Fibroblast of upper back skin (primary cell): Measurements from ENCODE around the gene HIF3A.
"Not testable (repeated sequence)": the region's sequence is repeated elsewhere in the genome, so short reads cannot be mapped to it uniquely, and the experiment has no call there.

Experiments used
- DNase-seq: peaks from one replicate; pipeline ENCODE4 v3.0.0-alpha.2; 2013

The HIF3A gene

DNA sequence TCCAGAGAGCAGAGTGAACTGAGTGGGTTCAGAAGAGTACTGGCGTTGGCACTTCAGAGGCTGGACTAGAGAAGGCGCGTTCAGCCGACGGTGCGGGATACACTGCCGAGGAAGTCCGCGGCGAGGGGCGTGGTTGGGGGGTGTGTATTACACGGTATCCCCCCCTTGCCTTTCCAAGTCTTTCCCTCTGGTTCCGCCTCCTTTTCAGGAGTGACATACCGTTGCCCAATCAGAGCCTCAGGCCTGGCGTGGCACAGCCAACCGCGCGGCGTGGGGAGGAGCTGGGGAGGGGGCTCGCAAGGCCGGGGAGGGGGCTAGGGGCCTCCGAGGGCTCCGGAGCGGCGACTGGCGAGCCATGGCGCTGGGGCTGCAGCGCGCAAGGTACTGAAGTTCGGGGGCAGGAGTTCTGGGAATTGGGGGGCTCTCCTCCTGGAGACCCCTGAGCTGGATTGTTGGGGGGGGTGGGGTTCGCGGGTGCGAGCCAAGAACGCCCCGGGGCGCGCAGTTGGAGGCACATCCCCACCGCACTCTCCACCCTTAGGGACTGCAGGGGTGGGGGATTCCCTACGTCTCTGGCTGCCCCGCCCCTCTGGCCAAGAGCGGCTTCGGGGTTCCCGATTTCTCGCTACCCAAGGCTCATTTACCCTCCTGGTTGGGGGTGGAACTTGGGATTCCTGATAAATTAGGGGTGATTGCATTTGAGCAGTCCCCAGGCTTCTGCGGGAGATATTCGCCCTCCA, at the start of gene HIF3A:
TSS of gene HIF3A (plus strand) at position 321 of the 740 bp plus-strand sequence. CDS start at position 356, 35 bp downstream.
- peak; percentile 47 for DNase-seq

DNA sequence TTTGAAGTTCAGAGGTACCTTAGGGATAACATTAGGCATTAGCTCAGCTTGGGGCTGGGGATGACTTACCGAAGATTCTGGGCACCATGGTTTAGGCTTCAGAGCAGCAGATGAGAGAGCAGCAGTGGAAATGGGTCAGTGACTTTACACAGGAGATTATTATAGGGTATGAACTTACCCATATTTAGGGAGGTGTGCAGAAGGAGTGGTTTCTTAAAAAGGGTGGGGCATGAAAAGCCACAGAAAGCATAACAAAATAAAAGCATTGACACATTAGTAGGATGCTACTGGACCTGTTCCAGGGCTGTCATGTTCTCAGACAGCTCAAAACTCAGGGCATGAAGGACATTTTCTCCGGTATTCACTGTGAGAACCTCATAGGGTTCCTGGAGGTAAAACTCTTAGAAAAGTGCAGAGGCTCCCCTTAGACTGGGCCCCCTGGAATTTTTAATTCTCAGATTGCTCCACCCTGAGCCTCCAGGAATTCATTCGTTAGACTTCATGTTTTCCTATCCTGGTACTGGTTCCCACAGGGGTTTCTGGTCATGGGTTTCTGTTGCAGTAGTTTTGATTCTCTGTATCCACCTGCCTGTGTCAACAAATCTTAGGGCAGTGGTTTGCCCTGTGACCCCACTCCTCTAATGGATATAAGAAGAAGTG, 46.6 kb upstream of the HIF3A start:
- DNase-seq: no peak

DNA sequence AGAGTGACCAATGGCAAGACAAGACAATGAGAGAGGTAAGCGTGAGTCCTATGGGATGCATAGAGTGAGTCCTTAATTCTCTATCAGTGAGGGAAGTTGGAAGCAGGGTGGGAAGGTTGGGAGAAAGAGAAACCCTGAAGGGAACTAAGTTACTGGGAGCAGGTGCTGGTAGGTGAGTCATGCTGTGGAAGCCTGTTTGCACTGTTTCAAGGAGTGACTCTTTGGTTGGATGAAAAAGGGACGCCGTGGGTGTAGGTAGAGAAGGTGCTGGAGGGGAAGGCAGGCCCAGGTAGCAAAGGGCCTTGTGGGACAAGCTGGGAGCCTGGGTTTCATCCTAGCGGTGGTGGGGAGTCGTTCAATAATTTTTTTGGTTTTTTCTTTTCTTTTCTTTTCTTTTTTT, 45.4 kb upstream of the HIF3A start:
- no peak for DNase-seq

DNA sequence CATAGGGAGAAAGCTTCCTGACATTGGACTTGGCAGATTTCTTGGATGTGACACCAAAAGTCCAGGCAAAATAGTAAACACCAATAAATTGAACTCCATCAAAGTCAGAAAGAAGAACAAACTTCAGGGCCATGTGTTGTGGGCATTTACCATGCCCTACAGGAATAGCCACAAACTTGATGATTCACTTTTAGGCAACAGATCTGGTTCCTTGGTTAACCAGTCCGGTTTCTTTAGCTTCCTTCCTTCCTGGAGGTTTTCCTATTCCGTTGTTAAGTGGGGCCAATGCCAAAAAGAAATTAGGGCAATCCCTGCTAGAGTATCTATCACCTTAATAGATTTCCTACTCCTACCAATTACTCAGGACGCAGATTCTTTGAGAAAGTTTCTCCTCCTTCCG, 42.1 kb upstream of the HIF3A start:
- no peak for DNase-seq

DNA sequence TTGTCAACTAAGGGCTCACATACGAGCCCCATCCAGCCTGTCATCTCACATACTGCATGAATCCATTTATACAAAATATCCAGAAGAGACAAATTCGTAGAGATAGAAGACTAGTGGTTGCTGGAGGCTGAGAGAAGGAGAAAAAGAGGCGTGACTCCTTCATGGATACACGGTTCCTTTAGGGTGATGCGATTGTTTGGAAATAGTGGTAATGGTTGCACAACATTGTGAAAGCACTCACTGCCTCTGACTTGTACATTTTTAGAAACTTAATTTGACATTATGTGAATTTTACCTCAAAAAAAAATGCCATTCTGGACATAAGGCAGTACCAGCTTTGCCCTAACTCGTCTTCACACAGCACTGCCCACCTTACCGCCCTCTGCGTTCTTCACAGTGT, 40.0 kb upstream of the HIF3A start:
- DNase-seq: peak; percentile 18

DNA sequence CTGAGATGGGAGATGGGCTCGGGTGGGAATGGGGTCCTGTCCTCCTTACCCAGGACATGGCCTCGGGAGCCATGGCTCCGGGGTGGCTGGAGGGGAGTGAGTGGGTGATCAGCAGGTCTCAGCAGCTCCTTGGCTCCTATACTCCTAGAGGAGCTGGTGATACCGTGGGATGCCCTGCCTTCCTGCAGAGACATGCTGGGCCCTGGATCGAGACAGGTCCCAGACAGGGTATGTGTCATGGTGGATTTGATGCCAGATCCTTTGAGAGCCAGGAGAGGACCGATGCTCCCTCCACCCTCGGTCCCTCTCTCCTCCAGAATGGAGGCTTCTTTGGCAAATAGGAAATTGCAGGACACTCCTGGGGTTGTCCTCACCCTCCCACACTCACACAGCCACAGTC, 35.3 kb upstream of the HIF3A start:
- not testable (repeated sequence) for DNase-seq

DNA sequence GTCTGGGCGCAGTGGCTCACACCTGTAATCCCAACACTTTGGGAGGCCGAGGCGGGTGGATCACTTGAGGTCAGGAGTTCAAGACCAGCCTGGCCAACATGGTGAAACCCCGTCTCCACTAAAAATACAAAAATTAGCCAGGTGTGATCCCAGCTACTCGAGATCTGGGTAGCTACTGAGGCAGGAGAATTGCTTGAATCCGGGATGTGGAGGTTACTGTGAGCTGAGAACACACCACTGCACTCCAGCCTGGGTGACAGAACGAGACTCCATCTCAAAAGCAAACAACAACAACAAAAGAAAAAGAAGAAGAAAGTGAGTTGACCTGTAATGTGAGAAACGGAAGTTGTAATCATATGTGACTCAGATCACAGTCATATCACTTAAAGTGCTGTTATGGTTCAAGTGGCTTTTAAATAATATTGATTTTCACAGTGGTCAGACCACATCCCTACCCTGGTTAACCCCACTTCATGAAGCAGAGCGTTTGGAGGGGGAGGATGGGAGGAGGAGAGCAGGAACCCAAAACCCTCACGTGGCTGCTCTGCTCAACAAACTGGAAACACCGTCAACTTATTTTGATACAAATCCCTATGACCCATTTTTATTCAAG, 34.1 kb upstream of the HIF3A start:
- DNase-seq: peak; percentile 63

DNA sequence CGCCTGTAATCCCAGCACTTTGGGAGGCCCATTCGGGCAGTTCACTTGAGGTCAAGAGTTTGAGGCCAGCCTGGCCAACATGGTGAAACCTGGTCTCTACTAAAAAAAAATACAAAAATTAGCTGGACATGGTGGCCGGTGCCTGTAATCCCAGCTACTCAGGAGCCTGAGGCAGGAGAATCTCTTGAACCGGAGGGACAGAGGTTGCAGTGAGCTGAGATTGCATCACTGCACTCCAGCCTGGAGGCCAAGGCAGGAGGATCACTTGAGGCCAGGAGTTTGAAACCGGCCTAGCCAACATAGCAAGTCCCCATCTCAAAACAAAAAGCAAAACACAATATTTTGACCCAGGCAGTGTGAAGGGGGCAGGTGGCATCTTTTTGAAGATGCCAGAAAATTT, 32.0 kb upstream of the HIF3A start:
- DNase-seq: not testable (repeated sequence)

DNA sequence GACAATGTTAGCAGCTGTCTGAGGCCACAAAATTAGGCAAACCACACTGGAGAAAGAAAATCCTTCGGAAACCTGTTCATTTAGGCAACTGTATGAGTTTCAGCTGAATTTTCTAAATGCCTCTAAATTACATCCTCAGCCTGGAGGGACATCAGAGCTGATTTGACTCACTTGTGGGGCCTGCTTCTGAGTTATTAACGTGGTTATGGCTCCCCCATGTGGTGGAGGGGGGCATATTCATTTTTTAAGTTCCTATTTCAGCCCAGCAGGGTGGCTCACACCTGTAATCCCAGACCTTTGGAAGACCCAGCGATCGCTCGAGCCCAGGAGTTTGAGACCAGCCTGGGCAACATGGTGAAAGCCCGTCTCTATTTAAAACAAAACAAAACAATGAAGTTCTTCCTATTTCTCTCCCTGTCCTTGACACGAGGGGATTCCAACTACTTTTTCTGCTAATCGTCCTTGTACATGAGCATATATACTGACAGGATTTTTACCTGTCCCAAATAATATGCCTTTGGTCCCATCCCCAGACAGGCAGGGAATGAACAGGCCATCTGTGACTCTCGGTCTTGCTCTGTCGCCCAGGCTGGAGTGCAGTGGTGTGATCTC, 31.5 kb upstream of the HIF3A start:
- DNase-seq: peak; percentile 87

DNA sequence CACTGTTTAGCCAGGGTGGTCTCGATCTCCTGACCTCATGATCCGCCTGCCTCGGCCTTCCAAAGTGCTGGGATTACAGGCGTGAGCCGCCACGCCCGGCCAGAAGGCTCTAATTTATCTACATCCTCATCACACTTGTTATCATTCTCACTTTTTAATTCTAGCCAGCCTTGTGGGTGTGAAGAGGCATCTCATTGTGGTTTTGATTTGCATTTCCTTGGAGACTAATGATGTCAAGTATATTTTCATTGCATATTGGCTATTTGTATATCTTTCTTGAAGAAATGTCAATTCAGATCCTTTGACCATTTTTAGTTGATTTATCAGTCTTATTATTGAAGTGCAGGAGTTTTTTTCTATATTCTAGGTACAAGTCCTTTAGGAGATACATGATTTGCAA, 27.7 kb upstream of the HIF3A start:
- DNase-seq: no peak

DNA sequence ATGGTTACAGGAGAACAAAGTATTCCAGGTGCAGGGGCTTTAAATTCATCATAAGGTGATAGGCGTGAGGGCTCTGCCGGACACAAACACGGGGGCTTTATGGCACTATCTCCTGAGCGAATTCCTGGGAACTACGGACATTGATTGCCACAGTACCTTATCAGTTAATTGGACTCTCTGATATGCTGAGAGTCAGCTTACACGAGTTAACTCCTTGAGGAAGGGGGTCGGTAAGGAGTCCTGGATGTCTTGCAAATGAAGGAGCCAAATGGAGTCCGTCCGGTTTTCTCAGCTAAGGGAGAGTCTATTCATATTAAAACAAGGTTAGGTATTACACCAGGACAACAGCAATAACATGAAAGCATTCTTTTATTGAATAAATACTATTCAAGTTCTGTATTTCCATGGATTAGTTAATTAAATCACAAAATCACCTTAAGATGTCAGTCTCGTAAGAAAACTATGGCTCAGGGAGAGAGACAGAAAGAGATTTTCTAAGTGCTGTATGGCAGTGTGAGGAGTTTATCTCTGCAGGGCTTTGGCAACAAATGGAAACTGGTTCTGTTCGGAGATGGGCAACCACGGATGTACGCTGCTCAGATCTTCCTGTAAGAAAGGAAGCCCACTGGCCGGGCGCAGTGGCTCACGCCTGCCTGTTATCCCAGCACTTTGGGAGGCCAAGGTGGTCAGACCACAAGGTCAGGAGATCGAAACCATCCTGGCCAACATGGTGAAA, 26.2 kb upstream of the HIF3A start:
- no peak for DNase-seq

DNA sequence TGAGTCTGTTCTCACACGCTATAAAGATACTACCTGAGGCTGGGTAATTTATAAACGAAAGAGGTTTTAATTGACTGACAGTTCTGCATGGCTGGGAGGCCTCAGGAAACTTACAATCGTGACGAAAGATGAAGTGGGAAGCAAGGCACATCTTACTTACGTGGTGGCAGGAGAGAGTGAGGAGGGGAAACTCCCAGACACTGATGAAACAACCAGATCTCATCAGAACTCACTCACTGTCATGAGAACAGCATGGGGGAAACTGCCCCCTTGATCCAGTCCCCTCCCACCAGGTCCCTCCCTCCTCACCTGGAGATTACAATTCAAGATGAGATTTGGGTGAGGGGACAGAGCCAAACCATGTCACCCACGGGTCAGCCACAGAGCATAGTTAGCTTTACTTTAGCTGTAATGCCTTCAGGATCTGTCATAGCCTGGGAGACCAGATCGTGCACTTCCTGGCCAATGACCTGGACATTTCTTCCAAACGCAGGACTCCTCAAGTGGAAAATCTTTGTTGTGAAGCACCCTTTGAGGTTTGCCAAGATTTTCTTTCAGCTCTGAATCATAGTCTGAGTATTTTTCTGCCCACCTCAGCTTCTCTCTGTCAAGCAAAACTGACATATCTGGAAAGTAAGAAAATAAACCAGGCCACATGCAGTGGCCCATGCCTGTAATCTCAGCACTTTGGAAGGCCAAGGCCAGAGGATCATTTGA, 25.2 kb upstream of the HIF3A start:
- peak; percentile 97 for DNase-seq

DNA sequence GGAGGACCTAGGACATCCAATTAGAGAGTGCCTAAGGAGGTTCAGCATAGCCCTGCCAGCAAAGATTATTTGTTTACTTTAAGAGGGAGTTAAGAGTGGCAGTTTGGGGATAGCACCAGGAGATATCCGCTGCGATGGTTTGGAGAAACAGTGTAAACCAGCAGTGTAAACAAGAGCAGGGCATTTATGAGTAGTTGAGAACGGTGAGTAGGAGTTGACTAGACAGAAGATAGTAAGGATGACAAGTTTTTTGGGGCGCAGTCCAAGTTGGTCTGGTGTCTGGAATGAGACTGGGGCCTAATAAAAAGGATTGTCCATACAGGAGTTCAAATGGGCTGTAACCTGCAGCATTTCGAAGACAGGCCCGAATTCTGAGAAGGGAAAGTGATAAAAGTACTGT, 22.9 kb upstream of the HIF3A start:
- DNase-seq: not testable (repeated sequence)

DNA sequence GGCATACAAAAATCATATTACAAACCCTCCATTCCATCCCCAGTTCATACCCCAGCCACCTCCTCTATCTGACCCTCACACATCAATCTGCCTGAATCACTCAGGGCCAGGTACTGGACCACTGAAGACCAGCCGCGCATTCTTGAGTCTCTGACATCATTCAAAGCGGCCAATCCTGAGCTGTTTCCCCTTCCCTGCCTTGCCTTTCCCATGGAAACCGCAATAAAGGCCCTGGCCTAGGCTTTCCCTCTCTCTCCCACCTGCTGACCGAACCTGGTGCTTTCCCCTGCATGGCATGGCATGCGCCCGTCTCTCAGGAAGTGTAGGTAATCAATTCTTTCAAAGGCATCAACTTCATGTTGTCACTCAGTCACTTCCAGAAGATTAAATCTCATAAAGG, 17.7 kb upstream of the HIF3A start:
- DNase-seq: no peak

DNA sequence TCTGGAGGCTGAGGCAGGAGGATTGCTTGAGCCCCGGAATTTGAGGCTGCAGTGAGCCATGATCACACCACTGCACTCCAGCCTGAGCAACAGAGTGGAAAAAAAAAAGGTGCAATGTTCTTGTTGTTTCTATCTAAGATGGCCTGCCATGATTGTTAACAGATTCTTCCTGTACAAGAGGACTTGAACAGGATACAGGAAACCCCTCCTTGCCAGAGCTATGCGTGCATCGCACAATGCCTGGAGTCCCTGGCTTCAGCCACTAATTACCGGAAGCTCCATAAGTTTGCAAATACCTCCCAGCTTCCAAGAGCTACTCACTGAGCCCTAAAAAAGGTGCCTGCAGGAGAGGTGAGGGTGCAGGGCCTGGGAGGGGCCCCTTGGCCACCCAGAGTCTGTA, 13.1 kb upstream of the HIF3A start:
- no peak for DNase-seq

DNA sequence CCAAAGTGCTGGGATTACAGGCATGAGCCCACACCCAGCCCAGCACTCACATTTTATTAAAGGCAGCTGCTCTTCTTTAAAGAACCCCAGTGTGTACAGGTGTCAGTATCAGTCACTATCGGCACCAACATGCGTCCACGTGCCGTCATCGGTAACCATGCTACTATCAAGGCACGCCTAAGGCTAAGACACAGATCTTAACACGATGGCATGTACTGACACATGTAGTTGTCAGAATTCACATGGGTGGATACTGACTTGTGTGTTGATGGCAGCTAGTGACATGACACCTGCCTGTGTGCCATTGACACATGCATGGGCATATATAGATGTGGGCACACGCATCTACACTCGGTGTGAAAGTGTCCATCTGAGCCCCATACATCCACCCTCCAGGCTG, 12.2 kb upstream of the HIF3A start:
- DNase-seq: no peak

DNA sequence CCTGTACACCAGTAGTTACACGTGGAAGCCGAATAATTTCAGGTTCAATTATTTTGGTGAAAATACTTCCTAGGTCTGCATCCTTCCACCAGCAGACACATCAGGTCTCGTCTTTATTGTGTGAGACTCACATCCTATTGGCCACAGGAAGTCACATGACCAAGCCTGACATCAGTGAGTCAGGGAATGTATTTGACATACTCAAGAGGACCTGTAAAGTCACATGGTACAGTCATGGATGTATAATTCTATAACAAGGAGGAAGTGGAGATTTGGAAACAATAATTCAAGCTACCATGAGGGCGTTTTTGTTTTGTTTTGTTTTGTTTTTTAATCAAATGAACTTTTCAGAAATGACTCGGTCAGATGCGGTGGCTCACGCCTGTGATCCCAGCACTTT, 9.3 kb upstream of the HIF3A start:
- DNase-seq: no peak

DNA sequence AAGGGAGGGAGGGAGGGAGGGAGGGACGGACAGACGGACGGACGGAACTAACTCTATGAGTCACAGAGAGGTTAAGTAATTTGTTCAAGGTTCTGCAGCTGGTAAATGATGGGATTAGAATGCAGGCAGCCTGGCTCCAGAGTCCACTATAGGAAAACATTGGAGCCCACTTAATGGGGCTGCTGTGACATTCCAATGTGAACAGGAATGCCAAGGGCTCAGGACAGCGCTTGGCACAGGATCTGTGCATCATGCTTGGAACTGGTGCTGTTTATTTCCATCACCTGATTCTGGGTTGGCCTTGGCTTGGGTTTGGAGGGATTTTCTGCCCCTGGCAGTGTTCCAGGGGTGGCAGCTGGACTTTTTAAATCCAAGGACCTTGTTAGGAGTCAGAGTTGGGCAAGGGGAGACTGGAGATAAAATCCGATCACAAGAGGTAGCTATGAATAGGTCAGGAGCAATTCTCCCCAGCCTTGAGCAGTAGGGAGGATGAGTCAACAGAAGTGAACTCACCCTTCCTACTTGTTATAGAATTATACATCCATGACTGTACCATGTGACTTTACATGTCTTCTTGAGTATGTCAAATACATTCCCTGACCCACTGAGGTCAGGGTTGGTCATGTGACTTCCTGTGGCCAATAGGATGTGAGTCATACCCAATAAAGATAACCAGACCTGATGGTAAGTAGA, 7.8 kb upstream of the HIF3A start:
- peak; percentile 91 for DNase-seq

DNA sequence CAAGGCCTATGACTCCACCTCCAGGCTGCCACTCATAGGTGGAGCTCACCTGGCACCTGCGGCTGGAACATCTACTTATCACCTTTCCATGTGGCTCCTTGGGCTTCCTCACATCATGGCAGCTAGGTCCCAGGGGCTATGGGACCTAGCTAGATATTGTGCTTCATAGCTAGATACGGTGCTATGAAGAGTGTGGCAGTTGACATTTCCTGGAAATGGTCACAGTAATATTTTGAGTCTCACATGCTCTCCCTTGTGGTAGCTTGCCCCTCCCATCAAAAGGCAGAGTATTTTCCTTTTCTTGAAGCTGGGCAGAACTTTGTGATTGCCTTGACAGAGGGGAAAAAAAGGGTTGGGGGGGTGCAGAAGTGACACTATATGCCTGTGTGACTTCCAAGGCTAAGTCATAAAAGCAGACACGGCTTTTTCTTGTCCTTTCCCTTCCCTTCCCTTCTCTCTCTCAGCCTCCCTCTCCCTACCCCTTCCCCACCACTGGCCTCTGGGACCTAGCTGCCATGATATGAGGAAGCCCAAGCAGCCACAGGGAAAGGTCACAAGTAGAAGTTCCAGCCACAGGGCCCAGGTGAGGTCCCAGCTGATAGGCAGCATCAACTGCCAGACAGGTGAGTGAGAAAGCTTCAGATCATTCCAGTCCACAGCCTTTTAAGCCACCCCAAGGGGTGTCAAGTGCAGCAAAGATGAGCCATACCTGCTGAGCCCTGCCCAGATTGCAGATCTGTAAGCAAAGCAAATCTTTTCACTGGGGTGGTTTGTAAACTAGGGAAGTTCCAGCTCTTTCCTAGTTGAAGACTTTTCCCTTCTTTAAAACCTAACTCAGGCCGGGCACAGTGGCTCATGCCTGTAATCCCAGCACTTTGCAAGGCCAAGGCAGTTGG, 6.9 kb upstream of the HIF3A start:
- DNase-seq: no peak

DNA sequence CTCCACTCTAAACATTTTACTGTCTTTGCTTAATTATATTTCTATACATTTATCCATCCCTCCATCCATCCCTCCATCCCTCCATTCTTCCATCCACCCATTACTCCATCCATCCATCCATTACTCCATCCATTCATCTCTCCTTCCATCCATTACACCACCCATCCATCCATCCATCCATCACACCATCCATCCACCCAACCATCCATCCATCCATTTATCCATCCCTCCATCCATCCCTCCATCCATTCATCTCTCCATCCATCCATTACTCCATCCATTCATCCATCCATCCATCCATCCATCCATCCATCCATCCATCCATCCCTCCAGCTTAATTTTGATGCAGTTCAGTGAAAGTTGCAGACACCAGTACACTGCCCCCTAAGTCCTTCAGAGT, 5.0 kb upstream of the HIF3A start:
- no peak for DNase-seq

DNA sequence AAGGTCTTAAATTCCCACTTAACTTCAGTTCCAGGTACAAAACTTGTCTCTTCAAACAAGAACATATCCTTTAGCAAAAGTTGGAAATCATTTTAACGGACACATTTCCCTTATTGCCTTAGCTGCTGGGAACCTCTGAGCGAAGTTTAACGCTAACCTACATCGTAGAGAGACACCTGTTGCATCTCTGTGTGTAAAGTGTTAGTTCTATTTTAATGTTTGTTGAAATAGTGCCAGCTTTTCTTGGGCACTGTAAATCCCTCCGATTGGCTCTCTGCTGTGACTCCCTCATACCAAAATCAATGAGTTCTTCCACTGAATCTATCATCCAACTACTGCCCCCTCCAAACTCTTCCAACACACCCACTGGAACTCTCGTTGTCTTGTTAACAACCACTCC, 2.3 kb upstream of the HIF3A start:
- DNase-seq: no peak
